GM19455 (cell line): Measurements from ENCODE around the gene POLR3B.
"Not testable (repeated sequence)": the region's sequence is repeated elsewhere in the genome, so short reads cannot be mapped to it uniquely, and the experiment has no call there.

Source experiments
- ATAC-seq: cut with Tn5 transposase; IDR thresholded peaks from one replicate; pipeline ENCODE4 v1.9.1; 2021; ENCODE audit not compliant: unreplicated experiment

POLR3B gene

DNA sequence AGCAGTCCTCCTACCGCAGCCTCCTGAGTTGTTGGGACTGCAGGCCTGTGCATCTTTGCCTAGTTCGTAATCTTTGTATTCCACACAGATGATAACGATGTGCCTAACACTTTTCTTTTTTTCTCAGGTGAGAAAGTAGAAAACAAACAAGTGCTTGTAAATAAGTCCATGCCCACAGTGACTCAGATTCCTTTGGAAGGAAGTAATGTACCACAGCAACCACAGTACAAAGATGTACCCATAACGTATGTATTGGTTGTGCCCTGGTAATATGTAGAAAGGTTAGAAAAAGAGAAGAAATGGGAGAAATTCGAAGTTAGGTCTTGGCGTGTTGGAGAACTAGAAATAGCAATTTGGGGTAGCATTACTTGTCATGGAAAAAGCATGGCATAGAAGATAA, 101.6 kb downstream of the POLR3B start:
- ATAC-seq = no peak

- ATAC-seq = no peak
These were observed 102.0 kb downstream of the POLR3B start for GRCh38 chr12:106459534-106459933.

GRCh38 chr12:106461730-106462129, 104.2 kb downstream of the POLR3B start:
- ATAC-seq = no peak

- ATAC-seq = not testable (repeated sequence)
These were observed 108.1 kb downstream of the POLR3B start for GRCh38 chr12:106465605-106466004.

- not testable (repeated sequence) for ATAC-seq
These were observed 118.1 kb downstream of the POLR3B start for GRCh38 chr12:106475662-106476061.

- ATAC-seq = not testable (repeated sequence)
These were observed 120.1 kb downstream of the POLR3B start for GRCh38 chr12:106477627-106478026.

DNA sequence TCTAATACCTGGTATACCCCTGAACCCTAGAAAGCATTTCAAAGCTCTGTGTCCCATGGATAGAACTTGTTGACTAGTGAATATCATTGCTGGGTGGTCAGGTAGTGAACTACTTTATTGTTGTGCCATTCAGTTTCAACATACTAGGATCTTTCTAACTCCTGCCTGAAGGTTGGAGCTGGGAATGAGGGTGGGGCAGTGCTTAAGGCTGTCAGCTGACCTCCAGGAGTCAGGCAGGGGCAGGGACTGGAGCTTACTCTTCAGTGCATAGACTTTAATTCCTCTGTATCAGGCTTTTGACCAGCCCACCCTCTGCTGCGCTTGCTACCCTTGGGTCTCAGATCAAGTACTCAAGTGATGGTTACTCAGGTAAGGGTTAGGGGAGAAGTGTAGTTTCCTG, 122.7 kb downstream of the POLR3B start:
- no peak for ATAC-seq

- ATAC-seq = no peak
These were observed 123.7 kb downstream of the POLR3B start for GRCh38 chr12:106481246-106481645.

GRCh38 chr12:106487664-106488063, 130.1 kb downstream of the POLR3B start:
- ATAC-seq = no peak

DNA sequence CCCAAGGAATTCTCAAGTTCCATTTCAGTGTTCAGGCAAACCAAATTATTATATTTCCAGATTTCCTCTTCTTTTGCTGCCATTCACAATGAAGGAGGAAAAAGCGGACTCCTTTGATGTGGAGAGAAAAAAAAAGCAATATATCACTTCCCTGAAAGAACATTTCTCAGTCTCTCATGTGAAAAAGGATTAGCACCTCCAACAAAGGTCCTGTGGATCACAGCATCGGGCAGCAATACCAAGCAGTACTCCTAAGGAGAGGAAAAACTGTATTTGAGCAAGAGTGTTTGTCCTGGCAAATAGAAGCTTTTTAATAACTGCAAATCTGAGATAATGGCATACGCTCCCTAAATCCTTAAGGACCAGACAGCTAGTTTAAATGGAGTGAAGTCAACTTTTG, 131.3 kb downstream of the POLR3B start:
- no peak for ATAC-seq

DNA sequence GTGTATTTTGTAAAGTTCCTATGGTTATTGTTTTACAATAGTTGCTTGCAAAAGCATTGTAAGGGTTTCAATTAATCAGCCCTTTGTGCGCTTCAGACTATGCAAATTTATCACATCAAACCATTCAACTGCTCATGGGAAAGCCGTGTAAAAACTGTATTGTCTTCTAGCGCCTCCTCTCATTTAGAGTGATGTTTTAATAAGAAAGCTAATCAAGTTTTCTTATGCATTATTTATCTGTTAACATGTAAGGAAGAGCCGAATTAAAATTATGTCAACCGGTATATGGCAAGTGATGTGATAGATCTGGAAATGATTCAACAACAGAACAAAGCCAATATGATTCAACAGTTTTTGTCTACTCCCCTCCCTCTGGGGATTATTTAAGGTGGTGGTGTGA, 132.7 kb downstream of the POLR3B start:
- ATAC-seq = no peak

DNA sequence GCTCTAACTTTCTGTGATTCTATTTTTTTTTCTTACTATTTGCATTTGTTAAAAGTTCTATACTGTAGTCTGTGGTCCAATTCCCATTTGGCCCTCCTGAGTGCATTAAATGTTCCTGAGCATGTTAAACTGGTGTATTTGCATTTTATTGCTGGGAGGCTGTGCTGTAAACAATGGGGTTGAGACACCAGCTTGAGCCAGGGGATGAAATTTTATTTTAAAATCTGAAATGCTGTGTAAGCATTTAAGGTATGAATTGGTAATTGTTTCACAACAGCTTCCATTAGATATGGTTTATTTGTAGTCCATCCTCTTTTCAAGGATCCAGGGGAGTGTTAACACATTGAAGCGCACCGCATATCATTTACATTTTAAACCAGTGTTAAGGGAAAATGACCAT, 135.3 kb downstream of the POLR3B start:
- no peak for ATAC-seq

- no peak for ATAC-seq
These were observed 136.0 kb downstream of the POLR3B start for GRCh38 chr12:106493531-106493930.

GRCh38 chr12:106495354-106495965, 137.9 kb downstream of the POLR3B start:
- no peak for ATAC-seq

DNA sequence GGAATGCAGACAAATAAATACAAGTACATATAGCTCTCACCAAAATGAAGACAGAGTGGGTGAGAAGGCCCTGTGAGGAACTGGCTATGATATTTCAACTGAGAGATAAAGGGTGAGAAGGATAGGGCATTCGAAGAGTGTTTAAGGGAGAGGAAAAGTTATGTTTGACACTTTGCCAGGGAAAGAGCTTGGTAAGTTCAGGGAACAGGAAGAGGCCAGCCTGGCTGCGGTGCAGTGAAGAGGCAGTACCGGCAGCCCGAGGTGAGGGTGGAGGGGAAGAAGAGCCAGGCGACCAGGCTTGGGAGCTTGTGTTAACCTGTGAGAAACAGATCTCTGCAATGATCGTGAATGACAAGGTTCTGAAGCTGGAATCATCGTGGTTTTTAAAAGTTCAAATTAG, 140.5 kb downstream of the POLR3B start:
- no peak for ATAC-seq

- no peak for ATAC-seq
These were observed 142.1 kb downstream of the POLR3B start for GRCh38 chr12:106499628-106500027.

GRCh38 chr12:106506691-106507090, 149.1 kb downstream of the POLR3B start:
- ATAC-seq = no peak

DNA sequence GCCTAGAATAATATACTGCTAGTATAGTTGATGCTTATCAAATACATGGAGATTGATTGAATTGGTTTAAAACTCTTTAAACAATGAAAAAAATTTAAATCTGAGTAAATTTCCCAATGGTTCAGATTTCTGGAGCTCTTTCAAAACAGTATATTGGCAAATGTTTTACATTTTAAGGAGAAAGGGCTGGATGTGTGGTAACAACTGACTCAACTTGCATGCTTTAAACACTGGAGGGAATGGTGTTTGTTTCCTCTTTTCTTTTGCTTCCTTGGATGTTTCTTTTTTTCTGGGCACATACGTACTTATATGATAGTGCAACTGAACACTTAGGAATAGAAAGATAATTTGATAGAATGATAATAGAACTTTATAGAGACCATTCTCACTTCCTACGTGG, 151.4 kb downstream of the POLR3B start:
- no peak for ATAC-seq

DNA sequence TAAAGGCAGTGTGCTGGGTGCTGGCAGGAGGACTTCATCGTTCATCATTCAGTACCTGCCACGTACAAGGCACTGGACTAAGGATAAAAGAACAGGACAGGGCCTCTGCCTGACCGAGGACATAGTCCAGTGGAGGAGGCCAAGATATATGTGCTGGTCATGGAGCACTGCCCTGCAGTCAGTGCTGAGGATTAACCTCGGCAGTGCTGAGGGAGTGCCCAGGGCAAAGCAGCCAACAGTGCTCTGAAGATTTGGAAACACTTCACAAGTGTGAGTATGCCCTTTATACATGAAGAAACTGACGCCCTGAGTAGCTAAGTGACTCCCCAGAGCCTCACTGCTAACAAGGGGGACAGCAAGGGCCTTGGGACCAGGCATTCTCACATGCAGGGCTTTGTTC, 153.8 kb downstream of the POLR3B start:
- ATAC-seq = no peak

GRCh38 chr12:106517314-106517713, 159.8 kb downstream of the POLR3B start:
- ATAC-seq = no peak

- ATAC-seq = no peak
These were observed 162.1 kb downstream of the POLR3B start for GRCh38 chr12:106519607-106520021.

DNA sequence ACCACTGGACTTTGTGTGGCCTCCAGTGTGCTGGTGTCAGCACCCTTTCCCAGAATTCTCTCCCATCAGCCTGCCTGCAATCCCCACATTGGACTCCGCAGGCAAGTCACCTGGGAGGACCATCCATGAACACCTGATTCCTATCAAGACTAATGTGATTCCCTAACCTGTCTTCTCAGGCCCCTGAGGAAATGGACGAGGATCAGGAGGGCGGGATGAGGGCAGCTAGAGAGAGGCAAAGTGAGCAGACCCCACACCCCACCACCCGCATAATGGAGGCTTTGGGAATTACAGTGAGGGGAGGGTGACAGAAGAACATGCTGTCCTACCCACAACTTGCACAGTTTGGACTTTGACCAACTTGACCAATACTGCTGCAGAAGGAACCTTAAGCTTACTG, 164.4 kb downstream of the POLR3B start:
- ATAC-seq = no peak

DNA sequence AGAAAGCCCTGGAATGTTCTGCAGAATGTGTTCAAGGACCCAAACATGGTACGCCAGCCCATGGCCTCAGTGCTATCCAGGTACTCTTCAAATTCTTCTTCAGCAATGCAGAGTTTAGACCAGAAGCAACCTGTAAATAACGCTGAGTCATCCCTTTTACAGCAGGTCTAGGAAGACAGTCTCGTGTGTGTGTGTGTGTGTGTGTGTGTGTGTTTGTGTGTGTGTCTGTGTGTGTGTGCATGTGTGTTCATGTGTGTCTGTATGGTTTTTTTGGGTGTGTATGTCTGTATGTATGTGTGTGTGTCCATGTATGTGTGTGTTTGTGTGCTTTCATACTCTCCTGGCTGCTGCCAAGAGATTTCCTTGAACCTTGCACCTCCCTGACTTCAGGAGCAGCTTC, 165.2 kb downstream of the POLR3B start:
- no peak for ATAC-seq
